Muscle of back (tissue), 11 donors: ENCODE data around the gene PADI4. TPM values are rescaled to one million over a fixed set of nuclear protein-coding genes. Genes with fewer than 3 reads are reported as not detected.

Source experiments
- DNase-seq, 3 donors: peaks; one replicate each; pipeline versions ENCODE4 v3.0.0 to v3.0.0-alpha.2; 2013
- polyA plus RNA-seq, 10 donors: library from polyadenylated mRNA; unstranded; fragments of 120-200 nt; gene quantifications; one replicate each; pipeline ENCODE4 v1.2.1, GENCODE V29; 2013; ENCODE audit not compliant: insufficient read length in 10 of 10

PADI4 gene
- polyA plus RNA-seq, 10 donors: 0.27 to 1.4 (median 0.75) TPM

DNA sequence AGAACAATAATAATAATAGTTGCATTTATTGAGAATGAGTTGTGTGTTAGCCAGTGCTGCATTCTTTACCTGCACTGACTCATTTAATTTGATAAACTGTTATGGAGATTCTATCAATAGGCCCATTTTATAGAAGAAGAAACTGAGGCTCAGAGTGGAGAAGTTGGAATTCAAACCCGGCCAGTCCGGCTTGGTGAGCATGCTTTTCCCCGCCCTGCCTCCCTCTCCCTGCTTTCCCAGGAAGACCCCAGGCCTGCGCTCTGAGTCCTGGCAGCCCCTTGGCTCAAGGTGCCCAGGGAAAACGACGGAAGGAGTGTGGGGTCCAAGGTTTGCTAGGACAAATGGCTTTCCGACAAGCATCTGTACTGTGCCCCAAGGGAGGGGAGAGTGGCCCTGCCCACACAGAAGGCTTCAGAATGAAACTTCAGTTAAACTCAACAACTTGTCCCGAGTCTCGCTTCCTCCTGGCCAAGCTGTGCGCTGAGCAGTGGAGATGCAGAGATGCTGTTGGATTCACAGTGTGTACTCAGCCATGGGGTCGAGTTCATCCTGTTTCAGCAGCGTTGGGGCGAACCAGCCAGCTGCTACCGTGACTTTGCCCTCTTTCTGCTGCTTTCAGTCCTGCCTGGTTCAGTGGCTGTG is 40.7 kb downstream of the PADI4 start:
- no peak for DNase-seq

DNA sequence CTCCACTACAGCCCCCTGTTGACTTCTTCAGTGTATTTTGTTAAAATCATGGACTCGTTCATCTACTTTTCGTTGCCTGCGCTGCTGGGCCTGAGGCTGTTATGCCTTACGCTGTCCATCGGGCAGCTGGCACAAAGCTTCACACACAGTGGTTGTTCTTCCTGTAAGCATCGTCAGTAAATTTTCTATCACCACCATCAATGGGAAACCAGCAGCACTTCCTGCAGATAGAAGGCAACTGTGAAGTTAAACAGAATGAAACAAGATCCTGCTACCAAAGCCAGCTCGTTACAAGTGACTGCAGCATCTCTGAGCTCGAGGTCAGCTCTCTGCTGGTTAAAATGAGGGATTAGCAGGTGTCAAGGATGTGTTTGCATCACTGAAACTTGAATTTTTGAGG is 42.1 kb downstream of the PADI4 start:
- no peak for DNase-seq

DNA sequence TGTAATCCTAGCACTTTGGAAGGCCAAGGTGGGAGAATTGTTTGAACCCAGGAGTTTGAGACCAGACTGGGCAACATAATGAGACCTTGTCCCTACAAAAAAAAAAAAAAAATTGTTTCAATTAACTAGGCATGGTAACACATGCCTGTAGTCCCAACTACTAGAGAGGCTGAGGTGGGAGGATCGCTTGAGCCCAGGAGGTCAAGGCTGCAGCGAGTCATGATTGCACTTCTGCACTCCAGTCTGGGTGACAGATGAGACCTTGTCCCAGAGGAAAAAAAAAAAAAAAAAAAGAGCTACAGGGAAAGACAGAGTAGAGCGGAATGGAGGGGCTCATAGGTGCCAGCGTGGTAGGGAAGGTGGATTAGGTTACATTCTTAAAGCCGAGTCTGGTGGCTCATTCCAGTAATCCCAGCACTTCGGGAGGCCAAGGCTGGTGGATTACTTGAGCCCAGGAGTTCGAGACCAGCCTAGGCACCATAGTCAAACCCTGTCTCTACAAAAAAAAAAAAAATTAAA is 43.0 kb downstream of the PADI4 start:
- no peak for DNase-seq

- no peak for DNase-seq
Observed at GRCh38 chr1:17351598-17352324, 43.8 kb downstream of the PADI4 start.

DNA sequence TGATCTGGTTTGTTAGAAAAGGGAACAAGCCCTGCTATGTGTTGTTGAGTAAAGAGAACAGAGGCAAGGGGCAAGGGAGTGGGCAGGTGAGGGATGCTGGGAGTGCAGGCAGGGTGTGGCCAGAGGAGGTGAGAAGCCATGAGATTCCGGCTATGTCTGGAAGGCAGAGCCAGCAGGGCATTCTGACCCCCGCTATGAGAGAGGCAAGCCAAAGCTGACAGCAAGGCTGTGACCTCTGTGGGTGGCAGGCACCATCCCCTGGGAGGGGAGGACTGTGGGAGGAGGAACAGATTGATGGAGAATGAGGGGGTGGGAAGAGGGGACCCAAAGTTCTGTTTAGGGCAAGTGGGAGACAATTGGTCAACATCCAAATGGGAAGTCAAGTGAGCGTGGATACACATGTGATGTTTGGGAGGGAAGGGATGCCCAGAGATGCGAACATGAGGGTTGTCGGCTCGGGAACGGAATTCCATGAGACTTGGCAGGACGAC is 44.5 kb downstream of the PADI4 start:
- no peak for DNase-seq

GRCh38 chr1:17355898-17356297 is 47.9 kb downstream of the PADI4 start:
- no peak for DNase-seq

GRCh38 chr1:17356387-17357026 is 48.5 kb downstream of the PADI4 start:
- no peak for DNase-seq

- DNase-seq: no peak
Observed at GRCh38 chr1:17358557-17358956, 50.6 kb downstream of the PADI4 start.

GRCh38 chr1:17359031-17359430 is 51.0 kb downstream of the PADI4 start:
- DNase-seq: no peak

GRCh38 chr1:17359808-17360207 is 51.8 kb downstream of the PADI4 start:
- no peak for DNase-seq

GRCh38 chr1:17360272-17360956 is 52.4 kb downstream of the PADI4 start:
- no peak for DNase-seq

DNA sequence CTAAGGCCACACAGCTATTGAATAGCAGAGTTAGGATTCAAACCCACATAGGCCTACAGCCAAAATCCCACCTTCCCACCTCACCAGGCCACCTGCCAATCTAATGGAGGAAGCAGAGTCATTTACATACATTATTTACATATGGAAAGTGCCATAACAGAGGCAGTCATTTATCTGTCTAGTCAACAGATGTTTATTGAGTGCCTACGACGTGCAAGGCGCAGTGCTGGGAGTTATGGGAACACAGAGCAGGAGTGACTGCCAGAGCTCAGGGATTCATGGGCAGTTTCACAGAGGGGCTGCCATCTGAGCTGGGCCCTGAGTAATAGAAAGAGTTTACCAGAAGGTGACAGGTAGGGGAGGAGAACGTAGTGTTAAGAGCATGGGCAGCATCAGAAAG is 53.7 kb downstream of the PADI4 start:
- no peak for DNase-seq

GRCh38 chr1:17363351-17363750 is 55.4 kb downstream of the PADI4 start:
- no peak for DNase-seq

DNA sequence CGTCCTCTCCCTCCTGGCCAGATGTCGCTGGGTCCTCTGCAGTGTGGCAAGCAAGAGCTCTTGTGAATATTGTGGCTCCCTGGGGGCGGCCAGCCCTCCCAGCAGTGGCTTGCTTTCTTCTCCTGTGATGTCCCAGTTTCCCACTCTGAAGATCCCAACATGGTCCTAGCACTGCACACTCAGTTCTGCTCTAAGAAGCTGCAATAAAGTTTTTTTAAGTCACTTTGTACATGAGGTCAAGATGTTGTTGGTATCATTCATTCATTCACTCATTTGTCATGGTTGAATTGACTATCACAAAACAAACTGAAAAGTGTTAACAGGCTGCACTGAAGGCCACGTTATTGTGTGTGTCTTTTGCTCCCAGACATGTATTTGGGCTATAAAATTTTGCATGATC is 55.8 kb downstream of the PADI4 start:
- no peak for DNase-seq

GRCh38 chr1:17365293-17365692 is 57.3 kb downstream of the PADI4 start:
- no peak for DNase-seq

DNA sequence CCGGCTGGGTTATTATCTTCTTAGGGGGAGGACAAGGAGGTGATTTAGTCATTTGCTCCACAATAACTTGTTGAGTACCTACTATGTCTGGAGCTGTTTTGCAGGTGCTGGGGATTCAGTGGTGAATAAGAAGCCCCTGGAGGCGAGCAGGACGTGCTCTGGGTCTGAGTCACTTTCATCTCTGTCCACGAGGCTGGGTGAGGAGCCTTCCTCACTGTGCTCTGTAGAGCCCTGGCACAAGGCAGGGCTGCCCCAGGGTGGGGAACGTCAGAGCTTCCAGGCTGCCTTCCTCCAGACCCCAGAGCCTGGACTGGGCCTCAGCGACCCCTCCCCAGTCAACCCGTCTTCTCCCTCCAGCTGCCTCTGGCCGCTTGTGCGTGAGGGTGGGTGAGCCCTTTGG is 61.5 kb downstream of the PADI4 start:
- DNase-seq: no peak

DNA sequence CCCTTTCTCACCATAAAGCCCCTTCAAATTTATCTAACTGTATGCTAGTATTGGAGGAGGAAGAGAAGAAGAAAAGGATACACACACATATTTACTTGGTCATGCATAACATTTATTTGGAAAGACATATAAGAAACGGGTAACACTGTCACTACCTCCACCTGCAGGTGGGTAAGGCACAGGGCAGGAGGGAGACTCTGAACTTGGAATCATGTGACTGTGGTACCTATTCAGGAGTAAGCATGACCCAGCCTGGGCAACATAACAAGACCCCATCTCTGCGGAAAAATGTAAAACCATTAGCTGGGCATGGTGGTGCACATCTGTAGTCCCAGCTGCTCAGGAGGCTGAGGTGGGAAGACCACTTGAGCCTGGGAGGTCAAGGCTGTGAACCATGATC is 62.6 kb downstream of the PADI4 start:
- DNase-seq: no peak

GRCh38 chr1:17371896-17372295 is 63.9 kb downstream of the PADI4 start, which contains the start of gene PADI6:
TSS of gene PADI6 (plus strand) at chr1:17372196. CDS start at chr1:17372246, 50 bp downstream.
- DNase-seq: no peak

GRCh38 chr1:17372955-17373354 is 65.0 kb downstream of the PADI4 start:
- no peak for DNase-seq

DNA sequence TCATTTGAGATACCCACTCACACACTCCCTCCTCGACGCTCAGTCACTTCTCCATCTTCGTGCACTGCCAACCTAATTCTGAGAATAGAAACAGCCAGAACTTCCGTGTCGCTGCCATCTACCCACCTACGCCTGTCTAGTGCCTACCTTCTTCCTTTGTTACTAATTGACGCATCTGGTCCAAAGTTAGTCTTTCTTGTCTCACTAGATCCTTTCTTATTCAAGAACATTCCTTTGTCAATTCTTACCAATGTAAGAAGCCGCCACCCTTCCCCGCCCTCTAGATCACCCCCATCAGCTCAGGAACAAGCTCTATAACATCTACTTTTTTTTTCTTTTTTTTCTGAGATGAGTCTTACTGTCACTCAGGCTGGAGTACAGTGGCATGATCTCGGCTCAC is 67.7 kb downstream of the PADI4 start:
- no peak for DNase-seq

DNA sequence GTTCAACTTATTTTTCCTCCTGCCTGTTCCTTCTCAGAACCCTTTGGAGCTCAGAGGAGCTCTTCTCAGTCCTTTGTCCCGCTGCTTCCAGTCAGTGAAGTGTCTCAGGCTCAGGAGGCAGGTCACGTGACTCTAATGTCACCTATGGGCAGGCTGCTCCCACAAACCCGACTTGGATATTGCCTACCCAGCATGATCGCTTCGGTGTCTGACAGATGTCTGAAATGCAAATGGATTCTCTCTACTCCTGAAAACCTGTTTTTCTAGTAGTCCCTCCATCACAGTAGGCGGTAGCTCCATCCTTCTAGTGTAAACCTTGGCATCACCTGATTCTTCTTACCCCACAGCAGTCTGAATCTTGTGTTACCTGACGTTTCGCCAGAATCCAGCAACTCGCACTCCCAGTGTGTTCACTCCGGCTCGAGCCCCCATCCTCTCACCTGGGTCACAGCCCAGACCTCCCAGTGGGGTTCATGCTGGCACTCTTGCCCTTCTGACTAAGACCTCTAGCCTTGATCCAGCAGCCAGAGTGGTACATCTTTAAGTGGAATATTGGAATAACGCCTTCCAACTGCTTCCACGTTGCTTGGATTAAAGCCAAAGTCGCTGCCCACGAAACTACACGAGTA is 69.4 kb downstream of the PADI4 start:
- DNase-seq: no peak

DNA sequence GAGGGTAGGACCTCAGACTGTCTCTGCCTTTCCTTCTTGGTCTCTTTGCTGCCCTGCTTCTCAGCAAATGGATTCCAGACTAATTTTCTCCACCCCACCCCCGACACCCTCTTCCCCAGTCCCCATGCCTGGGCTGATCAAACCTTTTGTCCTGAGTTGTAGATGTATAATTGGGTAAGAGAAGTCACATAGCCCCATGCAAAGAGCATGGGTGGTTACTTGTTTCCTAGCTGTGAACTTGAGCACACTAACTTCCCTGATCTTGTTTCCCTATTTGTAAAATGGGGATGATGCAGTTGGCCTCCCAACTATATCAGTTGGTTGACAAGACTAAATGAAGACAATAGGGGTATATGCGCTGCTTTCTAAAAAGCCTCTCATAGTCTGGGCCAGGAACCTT is 73.2 kb downstream of the PADI4 start:
- no peak for DNase-seq
